Measurements from ENCODE around the gene CLDN7.

- TF ChIP-seq POLR2AphosphoS5 (IDR thresholded peaks at IDR 0.05; ENCODE audit: borderline replicate concordance, low read depth, low read length) (no peak), EZH2 (IDR thresholded peaks at IDR 0.05) (no peak), FOXP2 (optimal IDR thresholded peaks at IDR 0.05; ENCODE audit: control extremely low read depth, extremely low read length, insufficient read depth) (no peak)
Observed at GRCh38 chr17:7225711-7226331, 36.5 kb downstream of the CLDN7 start.
